Femur (tissue), 1 donor: ENCODE results near the gene WRAP73.

Experiments used
- DNase-seq: peaks from one replicate; pipeline ENCODE4 v3.0.0-alpha.2; 2017

WRAP73 gene

GRCh38 chr1:3681898-3682806 lies 32.2 kb upstream of the WRAP73 start:
- DNase-seq: no peak

DNA sequence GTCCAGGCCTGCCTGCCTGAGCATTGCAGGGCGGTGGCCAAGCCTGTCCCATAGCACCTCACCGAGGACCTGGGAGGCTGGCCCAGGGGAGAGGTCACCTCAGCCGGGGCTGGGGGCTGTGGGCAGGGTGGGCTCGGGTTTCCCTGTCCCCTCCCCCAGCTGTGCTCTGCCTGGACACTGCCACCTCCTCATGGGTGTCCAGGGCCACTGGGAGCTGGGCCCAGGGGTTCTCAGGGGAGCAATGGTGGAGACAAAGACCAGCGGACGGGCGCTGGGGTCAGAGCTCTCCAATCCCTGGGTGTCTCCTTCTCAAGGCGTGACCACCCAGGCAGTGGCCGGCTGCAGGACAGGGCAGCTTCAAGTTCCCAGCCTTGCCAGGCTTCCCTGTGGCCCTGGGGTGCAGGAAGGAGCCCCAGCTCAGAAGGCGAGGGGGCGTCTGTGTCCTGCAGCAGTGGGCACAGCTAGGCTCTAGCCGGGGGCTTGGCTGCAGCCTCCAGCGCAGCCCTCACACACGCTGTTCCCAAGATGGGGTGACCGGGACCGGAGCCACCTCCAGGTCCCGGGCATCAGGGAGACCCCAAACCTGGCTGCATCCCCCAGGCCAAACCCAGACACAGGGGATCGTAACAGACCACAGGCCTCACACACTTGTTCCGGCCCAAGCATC lies 31.5 kb upstream of the WRAP73 start:
- no peak for DNase-seq

- DNase-seq: no peak
These were observed 30.8 kb upstream of the WRAP73 start for GRCh38 chr1:3680488-3681230.

- DNase-seq: no peak
These were observed 30.0 kb upstream of the WRAP73 start for GRCh38 chr1:3679799-3680453.

GRCh38 chr1:3679098-3679555 lies 29.2 kb upstream of the WRAP73 start:
- no peak for DNase-seq

- no peak for DNase-seq
These were observed 28.6 kb upstream of the WRAP73 start for GRCh38 chr1:3678361-3679097.

GRCh38 chr1:3677484-3677883 lies 27.6 kb upstream of the WRAP73 start:
- no peak for DNase-seq

GRCh38 chr1:3676581-3677470 lies 26.9 kb upstream of the WRAP73 start:
- no peak for DNase-seq

DNA sequence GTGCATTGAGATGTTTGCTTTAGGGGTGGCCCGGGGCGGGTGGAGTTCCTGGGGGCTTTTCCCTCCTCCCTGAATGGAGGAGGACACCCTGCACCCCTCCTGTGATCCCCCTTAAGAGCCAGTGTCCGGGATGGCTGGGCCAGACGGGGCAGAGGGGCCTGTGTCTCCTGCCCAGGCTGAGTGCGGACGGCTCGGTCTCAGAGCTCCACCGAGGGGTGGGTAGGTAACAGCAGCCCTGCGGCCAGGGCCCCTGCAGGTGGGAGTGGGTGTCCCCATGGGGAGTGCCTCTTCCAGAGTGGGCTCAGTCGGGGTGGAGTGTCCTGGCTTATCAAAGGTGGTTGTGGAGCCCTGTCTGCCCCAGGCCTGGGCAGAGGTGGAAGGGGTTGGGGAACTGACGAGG lies 25.5 kb upstream of the WRAP73 start:
- no peak for DNase-seq

DNA sequence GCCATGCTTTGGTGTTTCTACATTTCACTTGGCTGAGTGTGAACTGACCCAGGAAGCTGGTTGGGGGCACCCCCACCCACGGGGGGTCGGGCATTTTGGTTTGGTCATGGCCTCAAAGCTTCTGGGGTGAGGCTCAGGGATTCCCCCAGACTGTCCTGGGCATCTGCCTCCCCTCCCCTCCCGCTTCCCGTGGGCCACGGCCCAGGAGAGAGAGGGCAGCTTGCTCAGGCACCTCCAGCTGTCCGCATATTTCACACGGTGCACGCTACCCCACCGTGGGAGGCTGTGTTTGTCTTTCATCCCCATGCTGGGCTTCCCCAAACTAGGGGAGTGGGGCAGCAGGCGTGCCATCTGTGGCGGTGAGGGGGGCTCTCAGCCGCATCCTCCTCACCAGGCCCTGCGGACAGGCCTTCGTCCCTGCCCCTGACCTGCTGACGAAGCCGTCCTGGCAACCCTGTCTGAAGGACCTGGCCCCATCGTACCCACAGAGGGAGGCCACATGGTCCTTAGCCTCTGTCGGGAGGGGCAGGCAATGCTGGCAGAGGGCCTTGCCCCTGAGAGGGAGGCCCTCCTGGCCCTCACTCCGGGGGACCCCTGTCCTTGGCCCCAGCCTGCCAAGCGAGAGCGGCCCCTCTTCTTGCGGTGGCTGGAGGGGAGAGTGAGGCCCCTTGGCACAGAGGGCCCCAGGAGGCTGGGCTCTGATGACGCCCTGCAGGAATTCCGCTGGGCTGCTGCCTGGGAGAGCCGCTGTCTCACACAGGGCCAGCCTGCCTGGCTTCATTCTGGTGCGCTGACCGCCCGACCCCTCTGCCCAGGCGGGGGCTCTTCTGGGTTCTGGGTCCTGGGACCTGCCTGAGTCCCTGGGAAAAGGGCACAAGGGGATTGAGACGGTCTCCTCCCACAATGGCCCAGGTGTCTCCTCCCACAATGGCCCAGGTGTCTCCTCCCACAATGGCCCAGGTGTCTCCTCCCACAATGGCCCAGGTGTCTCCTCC lies 24.5 kb upstream of the WRAP73 start:
- no peak for DNase-seq

- DNase-seq: no peak
These were observed 23.6 kb upstream of the WRAP73 start for GRCh38 chr1:3673381-3674099.

DNA sequence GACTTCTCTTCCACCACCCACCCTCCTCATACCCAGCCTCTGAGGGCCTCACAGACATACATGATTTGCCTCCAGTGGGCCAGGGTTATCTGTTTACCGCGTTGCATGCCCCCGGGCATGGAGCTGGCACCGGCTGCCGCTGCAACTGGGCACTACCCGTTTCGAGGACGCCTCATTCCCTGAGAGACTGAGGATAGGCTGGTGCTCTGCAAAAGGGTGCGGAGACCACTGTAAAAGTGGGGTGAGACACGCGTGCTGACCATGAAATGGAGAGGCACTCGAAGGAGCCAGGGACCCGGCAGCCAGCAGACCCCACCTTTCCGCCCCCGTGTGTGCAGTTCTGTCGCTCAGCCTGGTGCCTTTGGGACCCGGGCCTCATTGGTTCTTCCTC lies 23.1 kb upstream of the WRAP73 start:
- no peak for DNase-seq

GRCh38 chr1:3672231-3672970 lies 22.5 kb upstream of the WRAP73 start:
- DNase-seq: no peak

- no peak for DNase-seq
These were observed 21.7 kb upstream of the WRAP73 start for GRCh38 chr1:3671371-3672180.

GRCh38 chr1:3670823-3671265 lies 20.9 kb upstream of the WRAP73 start:
- no peak for DNase-seq

DNA sequence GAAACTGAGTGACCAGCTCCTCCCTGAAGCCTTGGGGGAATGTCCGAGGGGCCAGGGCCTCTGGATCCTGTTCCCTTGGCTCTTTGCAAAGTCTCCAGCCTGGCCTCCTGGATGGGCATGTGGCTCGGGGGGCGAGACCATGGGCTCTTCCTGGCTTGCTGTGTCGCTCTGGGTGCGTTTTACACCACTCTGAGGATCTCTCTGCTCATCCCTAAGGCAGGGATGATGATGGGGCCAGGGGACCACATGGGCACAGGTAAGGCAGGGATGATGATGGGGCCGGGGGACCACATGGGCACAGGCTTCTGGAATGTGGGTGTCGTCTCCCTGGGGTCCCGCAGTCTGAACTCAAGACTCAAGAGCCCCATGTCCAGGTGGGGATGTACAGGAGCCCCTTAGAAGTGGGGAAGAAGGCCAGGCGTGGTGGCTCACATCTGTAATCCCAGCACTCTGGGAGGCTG lies 20.1 kb upstream of the WRAP73 start:
- DNase-seq: no peak

DNA sequence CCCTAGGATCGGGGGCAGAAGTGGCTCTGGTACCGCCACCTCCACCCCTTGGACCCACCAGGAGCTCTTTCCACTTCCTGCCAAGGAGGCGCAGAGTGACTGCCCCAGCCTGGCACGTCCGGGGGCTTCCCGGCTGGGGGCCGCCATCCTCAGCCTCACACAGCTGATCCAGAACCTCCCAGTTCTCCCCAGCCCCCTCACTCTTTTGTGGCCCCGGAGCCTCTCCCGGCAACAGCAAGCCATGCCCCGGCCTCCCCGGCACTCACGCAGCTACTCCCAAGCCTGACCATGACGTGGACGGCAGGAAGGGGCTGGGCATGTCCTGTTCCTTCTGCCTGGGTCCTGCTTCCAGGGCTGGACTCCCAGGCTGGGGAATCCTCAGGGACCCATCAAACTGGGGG lies 19.5 kb upstream of the WRAP73 start:
- no peak for DNase-seq
